ENCODE results near the gene KCNC2.
"Not testable (repeated sequence)": the region's sequence is repeated elsewhere in the genome, so short reads cannot be mapped to it uniquely, and the experiment has no call there.

Gene KCNC2

DNA sequence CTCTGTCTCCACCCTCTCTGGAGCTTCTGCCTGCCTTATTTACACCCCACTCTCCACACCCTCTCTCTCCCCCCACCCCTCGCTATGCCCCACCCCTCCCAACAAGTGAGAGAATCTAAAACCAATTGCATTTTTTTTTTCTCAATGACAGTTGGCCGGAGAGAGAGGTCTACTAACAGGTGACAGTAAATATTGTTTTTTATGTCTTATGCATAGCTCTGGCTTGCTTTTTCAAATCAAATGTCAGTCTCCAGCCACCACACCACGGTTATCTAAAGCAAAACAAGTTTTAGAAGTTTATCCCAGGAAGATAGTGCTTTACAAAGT, at the start of gene KCNC2:
KCNC2 (minus strand) TSS at position 28 of the 327 bp plus-strand sequence.
- no peak for DNase-seq (ENCODE audit: low read depth in 3 of 3)

DNA sequence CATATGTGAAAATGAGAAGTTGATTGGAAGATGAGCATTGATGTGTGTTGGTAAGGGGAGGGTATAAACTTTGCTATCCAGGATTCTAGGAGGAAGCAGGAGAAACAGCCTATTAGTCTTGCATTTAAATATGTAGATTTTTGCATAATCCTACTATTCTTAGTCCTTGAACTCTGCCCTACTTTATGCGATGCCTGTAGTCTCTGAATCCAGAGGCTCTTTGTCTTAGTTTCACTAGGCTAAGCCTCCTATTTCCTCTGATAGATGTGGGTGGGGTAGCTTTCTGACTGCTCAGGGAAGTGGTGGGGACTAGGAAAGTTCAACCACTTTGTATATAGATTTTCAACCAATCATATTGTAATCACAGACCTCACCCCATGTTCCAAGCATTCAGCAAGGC, 49.5 kb upstream of the KCNC2 start:
- no peak for DNase-seq (ENCODE audit: low read depth in 3 of 3)

DNA sequence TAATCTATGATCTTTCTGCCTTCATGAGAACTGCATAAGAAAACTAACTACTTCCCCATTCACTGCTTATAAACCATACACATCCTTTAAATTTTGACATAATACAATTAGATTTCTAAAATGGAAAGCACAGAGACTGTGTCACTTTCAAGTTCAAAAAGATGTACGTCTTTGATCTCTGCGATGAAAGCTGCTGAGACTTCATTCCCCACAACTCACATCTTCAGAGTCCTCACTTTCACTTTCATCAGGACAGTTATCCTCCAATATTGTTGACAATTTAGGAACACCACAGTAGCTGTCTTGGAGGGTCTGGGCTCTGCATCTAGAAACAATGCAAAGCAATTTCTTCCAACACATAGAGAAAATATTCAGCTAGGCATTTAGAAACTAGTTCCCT, 47.9 kb upstream of the KCNC2 start:
- DNase-seq (ENCODE audit: low read depth in 3 of 3): no peak

DNA sequence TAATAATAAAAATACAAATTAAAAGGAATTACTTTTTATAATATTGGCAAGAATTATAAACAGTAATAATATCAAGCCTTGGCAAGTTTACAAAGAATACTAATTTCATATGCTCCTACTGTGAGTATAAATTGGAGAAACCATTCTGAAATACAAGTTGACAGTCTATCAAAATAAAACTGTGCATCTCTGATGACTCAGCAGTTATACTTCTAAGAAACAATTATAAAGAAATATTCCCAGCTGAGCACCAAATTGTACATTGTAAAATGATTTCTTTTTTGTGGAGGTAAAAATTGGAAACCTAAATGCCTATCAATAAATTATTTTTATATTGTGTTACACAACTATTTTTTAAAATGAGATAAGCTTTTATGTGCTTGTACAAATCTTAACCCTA, 35.5 kb upstream of the KCNC2 start:
- no peak for DNase-seq (ENCODE audit: low read depth in 3 of 3)

DNA sequence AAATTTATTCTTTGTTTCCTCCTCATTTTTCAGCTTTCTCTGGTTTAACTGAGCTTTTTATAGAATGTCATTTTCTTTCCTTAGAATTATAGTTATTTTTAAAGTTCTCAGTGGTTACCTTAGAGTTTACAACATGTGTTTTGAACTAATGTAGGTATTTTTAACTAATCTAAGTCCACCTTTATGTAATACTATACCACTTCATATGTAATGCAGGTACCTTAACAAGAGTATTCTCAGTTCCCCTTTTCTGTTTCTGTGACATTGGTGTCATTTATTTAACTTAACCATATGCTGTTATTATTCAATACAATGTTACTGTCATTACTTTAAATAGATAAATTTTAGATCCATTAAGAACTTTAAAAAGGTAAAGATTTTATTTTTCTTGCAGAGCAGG, 30.3 kb upstream of the KCNC2 start:
- DNase-seq (ENCODE audit: low read depth in 3 of 3): no peak

DNA sequence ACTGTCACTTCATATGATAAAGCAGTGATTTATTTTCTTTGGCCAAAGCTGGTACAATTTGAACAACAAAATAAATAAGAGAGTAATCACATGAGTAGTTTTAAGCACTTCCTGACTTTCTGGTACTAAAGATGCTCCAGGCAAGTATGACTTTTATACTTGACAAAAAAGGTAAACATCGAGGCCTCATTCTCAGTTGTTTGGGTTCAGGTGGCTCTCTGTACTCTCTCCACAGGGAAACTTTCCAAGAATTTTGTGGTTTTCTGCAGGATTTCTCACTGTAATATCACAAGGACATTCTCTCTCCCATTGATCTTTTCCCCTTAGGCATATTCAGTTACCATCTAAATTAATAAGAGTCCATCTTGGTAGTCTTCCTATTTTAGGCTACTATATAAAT, 26.6 kb upstream of the KCNC2 start:
- DNase-seq (ENCODE audit: low read depth in 3 of 3): no peak

DNA sequence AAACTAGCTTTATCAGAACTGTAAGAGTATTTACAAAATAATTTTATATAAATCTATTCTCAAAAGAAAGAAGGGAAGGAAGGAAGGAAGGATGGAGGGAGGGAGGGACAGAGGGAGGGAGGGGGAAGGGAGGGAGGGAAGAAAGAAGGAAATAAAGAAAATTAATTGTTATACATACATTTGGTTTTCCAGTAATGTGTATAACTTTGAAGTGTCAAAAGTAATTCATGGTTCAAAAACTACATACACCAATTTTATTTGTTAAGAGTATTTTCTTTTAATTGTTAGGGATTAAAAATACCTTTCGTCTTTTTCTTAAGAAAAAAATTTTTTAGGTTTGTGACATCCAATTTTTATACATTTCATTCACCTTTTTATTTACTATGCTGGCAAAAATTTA, 17.5 kb upstream of the KCNC2 start:
- no peak for DNase-seq (ENCODE audit: low read depth in 3 of 3)

DNA sequence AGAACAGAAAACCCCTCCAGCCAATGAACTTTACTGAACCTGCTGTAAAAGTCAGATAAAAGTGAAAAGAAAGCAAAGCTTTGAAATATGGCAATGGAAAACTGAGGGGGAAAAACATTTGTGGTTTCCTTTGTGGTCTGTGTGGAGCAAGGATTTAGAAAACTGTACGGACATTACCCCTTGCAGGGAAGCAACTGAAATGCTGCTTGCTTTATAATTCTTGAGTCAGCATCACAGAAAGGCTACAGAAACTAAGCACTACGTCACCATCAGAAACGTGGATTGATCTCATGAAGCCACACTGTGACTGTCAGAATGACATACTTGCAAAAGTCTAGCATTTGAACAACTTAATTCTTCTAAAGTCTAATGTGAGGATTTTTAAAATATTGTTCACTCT, 2.4 kb upstream of the KCNC2 start:
- no peak for DNase-seq (ENCODE audit: low read depth in 3 of 3)

DNA sequence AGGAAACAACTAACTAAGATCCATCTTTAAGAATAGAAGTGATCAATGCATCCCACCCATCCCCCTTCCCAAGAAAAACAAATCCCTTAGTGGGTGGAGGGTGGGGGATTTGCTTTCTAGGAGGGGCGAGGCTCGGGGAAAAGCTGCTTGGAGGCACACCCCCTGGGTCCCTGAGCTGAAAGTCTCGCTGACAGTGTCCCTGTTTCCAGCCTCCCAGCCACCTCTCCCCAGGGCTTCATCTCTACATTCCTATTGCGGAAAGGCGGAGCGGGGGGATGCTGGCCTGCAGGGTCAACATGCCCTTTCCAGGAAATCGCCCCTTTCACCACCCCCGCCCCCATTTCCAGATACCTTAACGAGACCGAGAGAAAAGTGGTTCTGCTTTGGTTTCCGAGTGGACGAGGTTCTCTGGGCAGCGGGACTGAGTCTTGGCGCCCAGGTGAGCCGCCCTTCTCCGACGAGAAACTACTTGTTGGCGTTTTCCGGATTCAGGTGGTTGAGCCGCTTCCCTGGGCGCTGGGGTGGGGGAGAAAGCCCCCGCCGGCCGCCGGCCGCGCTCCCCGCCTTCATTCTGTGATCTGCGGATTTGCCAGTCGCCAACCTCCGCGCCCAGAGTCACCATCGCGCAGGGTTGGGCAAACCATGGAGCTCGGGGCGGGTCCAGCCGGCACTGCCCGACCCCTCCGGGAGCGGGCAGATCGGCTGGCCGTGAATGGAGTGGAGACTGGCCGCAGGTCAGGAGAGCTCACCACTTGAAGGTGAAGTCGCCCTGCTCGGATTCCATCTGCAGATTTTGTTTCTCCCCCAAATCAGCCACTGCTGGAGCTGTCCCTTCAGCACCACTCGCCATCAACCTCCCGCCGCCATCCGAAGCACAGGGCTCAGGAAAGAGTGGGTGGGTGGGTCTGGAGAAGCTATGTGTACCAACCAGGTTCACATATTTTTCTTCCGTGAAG, 505 bp downstream of the KCNC2 start:
- DNase-seq (ENCODE audit: low read depth in 3 of 3): no peak

DNA sequence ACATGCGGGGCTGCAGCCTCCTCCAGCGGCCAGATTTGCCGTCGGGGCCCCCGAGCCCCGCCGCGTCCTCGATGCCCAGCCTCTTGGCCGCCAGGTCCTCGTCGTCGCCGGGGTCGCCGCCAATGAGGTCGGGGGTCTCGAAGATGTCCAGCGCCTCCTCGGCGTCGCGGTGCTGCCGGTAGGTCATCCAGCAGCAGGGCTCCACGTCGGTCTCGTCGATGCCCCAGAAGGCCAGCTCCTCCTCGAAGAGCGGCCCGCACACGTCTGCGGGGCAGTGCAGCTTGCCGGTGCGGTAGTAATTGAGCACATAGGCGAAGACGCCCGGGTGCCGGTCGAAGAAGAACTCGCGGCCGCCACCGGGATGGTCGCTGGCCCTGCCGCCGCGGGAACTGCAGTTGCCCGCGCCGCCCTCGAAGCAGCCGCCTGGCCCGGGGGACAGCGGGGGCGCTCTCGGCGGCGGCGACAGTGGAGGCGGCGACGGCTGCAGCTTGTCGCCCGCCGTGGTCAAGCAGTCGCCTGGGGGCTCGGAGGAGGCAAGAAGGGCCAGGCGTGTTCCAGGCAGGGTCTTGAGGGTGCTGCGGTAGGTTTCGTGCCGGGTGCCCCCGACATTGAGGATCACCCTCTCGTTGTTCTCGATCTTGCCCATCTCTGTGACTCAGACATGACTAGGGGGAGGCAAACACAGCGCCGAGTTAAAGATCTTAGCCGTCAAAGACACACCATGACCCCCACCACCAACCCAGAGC, 2.1 kb downstream of the KCNC2 start:
- no peak for DNase-seq (ENCODE audit: low read depth in 3 of 3)

DNA sequence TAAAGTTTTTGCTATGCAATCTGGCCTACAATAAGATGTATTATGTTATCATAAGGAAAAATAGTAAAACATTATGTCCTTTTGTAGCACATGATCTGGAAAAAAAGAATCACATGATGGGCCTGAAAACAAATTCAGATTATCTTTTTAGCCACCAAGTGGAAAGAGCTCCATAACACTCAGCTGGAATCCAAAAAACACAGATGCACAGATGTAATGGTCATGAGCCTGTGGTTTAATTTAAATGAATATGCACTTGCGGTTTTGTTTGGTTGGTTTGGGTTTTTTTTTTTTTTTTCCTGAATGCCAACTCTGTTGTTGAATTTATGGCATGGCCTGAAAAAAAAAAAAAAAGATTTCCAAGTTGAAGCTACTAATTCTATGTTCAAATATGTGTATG, 4.1 kb downstream of the KCNC2 start:
- no peak for DNase-seq (ENCODE audit: low read depth in 3 of 3)

DNA sequence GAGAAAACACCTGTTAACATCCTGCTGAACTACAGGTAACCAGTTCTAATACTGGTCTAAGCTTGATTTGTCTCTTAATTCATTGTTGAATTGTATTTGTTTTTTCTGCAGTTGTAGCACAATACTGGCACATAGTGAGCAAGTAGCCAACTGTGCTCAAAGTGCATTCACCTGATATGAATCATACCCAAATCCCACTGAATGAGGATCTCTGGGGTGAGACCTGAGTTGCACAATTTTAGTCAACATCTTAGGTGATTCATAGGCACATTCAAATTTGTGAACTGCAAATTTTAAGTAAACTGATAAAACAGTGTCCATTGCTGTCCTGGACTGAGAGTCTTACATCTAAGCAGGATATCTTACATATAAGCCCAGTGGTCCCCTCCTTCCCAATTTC, 12.8 kb downstream of the KCNC2 start:
- no peak for DNase-seq (ENCODE audit: low read depth in 3 of 3)

DNA sequence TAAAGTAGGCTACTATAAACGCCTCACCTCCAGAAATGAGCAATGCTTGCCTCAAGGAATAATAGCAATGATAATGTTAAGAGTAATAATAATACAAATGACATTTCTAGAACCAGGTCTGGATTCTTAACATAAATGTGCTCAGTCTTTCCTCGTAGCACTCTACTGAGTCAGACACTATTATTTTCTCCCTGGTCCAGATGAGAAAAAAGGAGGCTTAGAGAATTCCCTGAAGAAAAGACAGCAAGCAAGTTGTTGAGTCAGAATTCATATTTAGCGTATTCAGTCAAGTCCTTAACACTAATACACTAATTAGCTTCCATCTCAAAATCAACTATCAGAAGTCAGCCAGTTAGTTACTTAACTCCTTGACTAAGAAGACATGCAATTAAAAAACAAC, 13.2 kb downstream of the KCNC2 start:
- no peak for DNase-seq (ENCODE audit: low read depth in 3 of 3)

DNA sequence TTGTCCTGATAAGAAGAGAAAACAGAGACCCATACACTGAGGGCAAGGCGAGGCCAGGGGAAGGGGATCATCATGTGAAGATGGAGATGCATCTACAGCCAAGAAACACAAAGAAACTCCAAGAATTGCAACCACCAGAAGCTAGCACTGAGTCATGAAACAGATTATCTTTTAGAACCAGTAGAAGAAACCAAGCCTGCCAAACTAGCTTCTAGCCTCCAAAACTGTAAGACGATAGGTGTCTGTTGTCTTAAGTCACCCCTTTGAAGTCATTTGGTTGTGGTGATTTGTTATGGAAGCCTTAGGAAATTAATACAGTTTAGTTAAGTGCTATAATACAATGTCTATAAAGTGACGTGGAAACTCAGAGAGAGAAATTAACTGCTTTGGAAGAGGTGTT, 15.4 kb downstream of the KCNC2 start:
- no peak for DNase-seq (ENCODE audit: low read depth in 3 of 3)

DNA sequence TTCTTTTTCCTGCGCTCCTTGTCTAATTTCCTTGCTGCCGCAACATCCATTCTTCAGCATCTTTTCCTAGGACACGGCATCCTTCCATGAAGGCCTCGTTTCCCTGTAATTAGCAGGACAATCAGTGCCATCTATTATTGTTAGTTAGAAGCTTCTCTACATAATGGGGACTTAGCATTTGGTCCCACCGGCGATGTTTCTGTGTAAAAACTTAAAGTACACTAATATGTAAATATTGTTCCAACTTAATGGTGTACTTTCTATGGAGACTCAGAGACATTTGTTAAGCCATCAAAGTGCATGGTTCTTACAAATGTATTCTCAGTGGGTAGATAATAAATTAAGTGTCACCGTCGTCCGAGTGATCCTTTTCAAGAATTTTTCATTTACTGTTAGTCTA, 17.4 kb downstream of the KCNC2 start:
- no peak for DNase-seq (ENCODE audit: low read depth in 3 of 3)

DNA sequence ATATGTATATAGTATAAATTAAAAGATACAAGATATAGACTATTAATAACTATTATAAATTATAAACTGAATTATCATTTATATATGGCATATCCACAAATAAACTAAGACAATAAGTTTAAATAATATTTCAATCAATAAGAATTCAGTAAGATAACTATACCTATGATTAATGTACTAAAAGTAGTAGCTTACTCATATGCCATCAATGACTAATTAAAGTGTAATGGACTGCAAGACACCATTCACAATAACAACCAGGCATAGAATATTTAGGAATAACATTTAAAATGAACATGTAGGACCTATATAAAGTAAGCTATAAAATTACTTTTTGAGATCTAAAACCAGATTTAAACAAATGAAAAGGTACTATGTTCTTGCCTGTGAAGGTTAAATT, 18.8 kb downstream of the KCNC2 start:
- no peak for DNase-seq (ENCODE audit: low read depth in 3 of 3)

DNA sequence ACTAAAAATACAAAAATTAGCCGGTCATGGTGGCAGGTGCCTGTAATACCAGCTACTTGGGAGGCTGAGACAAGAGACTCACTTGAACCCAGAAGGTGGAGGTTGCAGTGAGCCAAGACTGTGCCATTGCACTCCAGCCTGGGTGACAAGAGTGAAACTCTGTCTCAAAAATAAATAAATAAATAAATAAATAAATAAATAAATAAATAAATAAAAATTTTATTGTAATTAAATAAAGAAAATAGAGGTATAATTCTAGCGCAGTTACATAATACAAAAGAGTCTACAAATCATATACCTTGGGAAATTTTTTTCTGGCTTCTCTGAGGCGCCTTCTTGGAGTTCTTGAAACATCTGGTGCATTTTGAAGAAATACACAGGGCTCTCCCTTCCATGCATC, 23.8 kb downstream of the KCNC2 start:
- not testable (repeated sequence) for DNase-seq (ENCODE audit: low read depth in 3 of 3)

DNA sequence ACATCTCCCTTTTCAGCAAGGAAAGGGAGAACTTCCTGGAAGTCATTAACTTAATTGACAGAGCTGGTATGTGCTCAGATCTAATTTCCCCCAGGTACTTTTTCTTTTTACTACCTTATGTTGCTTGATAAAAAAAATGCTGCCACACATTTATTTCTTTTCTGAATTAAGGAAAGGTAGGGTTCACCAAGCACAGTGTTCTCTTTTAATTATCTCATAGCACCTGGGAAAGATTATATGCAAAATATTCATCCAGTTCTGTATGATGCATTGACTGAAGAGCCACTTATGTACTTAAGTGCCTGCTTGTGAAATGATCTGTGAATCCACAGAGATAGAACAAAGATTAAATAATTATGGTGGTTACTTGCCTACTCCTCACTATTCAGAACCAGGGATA, 25.1 kb downstream of the KCNC2 start:
- DNase-seq (ENCODE audit: low read depth in 3 of 3): no peak

DNA sequence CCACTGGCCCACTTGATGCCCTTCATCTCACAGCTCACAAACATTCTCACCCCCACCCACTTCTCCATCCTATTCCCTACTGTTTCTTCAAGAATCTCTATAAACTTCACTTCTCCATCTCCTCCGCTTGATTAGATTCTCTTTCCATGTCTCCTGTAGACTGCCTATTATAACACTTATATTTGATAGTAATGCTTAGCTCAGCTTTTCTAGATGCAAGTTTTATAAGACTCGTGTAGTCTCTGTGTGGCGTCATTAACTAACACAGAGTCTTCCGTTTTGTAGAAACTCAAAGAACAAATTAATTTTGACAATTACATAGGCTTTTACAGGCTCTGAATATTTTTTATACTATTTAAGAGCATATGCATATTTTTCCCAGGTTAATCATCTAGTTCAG, 25.7 kb downstream of the KCNC2 start:
- DNase-seq (ENCODE audit: low read depth in 3 of 3): no peak

DNA sequence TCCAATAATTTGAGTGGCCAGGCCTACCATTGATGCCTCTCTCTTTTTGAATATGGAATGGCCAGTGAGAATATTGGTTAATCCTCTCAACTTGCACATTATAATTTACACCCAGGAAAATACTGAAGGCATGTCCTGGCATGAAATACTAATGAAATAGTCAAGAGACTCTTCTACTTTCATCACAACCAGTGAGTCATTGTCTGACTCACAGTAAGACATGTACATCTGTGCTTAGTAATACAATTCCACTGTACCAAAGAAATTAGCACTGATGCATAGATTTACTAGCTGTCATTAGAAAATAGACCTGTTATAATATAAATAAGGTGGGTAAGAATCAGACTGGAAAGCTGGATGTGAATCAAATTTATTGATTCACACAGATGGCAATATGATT, 31.6 kb downstream of the KCNC2 start:
- no peak for DNase-seq (ENCODE audit: low read depth in 3 of 3)

DNA sequence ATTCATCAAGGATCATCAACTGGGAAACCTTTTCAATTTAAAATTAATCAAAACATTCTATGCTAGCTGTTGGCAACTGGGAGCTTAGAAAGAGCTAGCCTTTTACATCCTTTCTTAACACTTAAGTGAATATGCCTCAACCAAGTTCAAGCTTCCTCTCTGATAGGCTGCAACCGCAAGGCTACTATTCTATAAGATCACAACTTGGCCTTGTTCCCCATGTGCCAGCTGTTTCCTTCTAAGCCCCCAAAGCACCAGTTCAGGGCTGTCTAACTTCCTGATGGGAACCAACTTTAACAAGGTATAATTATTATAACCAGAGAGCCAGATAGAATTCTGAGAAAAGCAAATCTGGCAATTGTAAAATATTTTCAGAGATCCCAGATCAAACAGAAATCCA, 37.0 kb downstream of the KCNC2 start:
- no peak for DNase-seq (ENCODE audit: low read depth in 3 of 3)

DNA sequence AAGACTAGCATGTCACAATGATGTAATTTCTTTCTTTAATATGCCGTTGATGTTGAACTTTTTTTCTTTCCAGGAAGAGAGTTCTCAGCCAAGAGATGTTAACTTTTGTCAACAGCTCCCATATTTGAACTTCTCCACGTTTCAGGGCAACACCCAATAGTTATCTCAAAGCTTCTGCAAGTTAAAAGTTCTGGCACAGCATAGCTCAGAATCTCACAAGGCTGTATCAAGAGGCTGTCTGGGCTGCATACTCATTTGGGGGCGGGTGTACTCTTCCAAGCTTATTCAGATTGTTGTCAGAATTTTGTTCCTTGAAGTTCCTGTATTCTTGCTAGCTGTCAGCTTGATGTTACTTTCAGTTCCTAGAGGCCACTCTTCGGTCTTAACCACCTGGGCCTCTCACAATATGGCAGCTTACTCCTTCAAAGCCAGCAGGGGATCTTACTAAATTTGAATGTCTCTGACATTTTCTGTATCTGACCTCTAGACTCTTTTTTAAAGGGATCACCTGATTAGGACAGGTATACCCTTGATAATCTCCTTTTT, 38.9 kb downstream of the KCNC2 start:
- DNase-seq (ENCODE audit: low read depth in 3 of 3): no peak

DNA sequence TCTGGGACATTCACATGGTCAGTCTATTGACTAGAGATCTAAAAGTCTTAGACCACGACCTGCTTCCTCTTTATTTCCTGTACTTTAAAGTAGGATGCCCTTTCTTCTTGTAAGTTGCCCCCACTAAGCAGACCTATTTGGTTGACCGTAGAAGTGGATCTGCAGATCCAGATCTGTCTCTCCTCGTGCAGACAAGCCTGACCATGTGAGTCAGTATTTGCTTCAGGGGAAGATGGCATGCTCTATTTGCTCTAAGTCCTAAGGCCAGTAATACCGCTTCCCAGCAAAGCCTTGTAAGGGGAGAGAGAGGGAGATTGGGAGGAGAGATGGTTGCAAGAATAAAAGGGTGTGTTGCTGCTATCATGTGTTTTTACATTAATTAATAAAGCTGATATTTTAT, 46.8 kb downstream of the KCNC2 start:
- DNase-seq (ENCODE audit: low read depth in 3 of 3): no peak

All from stimulated activated CD4-positive, alpha-beta T cell treated with anti-CD3 and anti-CD28 coated beads, TNF-alpha, amount 100 ng/mL, for 48 hours (primary cell).